ENCODE results near the gene PRR7. TPM values are rescaled to one million over a fixed set of nuclear protein-coding genes. Genes with fewer than 3 reads are reported as not detected.

The PRR7 gene
- total RNA-seq, 1 donor from 2014 or later = 13.1 TPM

GRCh38 chr5:177457852-177458681 lies 11.5 kb downstream of the PRR7 start:
- Mint-ChIP-seq H3K27ac (peak overlapping the region; percentile 97), H3K4me1 (ENCODE audit: low read depth) (peaks cover 10% of the 10 kb centered on the region), H3K4me3 (ENCODE audit: low read depth) (no peak overlapping the region), H3K9me3 (ENCODE audit: low read depth) (no peaks in the 10 kb centered on the region), H3K27me3 (no peaks in the 10 kb centered on the region), H3K36me3 (ENCODE audit: insufficient read depth) (peaks cover 15% of the 10 kb centered on the region)
- DNase-seq (ENCODE audit: low spot score, unreplicated experiment) = no peak
- no peak for TF ChIP-seq CTCF (IDR thresholded peaks at IDR 0.05; ENCODE audit: unreplicated experiment)

GRCh38 chr5:177458912-177459350 lies 12.3 kb downstream of the PRR7 start:
- TF ChIP-seq CTCF (IDR thresholded peaks at IDR 0.05; ENCODE audit: unreplicated experiment) = no peak
- DNase-seq (ENCODE audit: low spot score, unreplicated experiment) = no peak
- H3K27ac Mint-ChIP-seq = no peak overlapping the region
- peaks cover 6% of the 10 kb centered on the region for H3K4me1 Mint-ChIP-seq (ENCODE audit: low read depth)
- H3K27me3 Mint-ChIP-seq = no peaks in the 10 kb centered on the region
- H3K36me3 Mint-ChIP-seq (ENCODE audit: insufficient read depth) = peaks cover 21% of the 10 kb centered on the region
- H3K4me3 Mint-ChIP-seq (ENCODE audit: low read depth) = no peak overlapping the region
- H3K9me3 Mint-ChIP-seq (ENCODE audit: low read depth) = no peaks in the 10 kb centered on the region

GRCh38 chr5:177459357-177459756 lies 12.7 kb downstream of the PRR7 start:
- no peak overlapping the region for H3K27ac Mint-ChIP-seq
- TF ChIP-seq CTCF (IDR thresholded peaks at IDR 0.05; ENCODE audit: unreplicated experiment) = no peak
- H3K9me3 Mint-ChIP-seq (ENCODE audit: low read depth) = no peaks in the 10 kb centered on the region
- H3K36me3 Mint-ChIP-seq (ENCODE audit: insufficient read depth) = peaks cover 21% of the 10 kb centered on the region
- no peak overlapping the region for H3K4me3 Mint-ChIP-seq (ENCODE audit: low read depth)
- no peaks in the 10 kb centered on the region for H3K27me3 Mint-ChIP-seq
- H3K4me1 Mint-ChIP-seq (ENCODE audit: low read depth) = peaks cover 5% of the 10 kb centered on the region
- no peak for DNase-seq (ENCODE audit: low spot score, unreplicated experiment)

- no peak for DNase-seq (ENCODE audit: low spot score, unreplicated experiment)
- Mint-ChIP-seq H3K36me3 (ENCODE audit: insufficient read depth) (peaks cover 21% of the 10 kb centered on the region), H3K4me1 (ENCODE audit: low read depth) (peaks cover 5% of the 10 kb centered on the region), H3K27me3 (no peaks in the 10 kb centered on the region), H3K27ac (peak overlapping the region; percentile 71), H3K4me3 (ENCODE audit: low read depth) (no peak overlapping the region), H3K9me3 (ENCODE audit: low read depth) (no peaks in the 10 kb centered on the region)
- no peak for TF ChIP-seq CTCF (IDR thresholded peaks at IDR 0.05; ENCODE audit: unreplicated experiment)
These were observed 13.4 kb downstream of the PRR7 start for GRCh38 chr5:177459819-177460628.

GRCh38 chr5:177462021-177462670 lies 15.5 kb downstream of the PRR7 start:
- H3K36me3 Mint-ChIP-seq (ENCODE audit: insufficient read depth) = peaks cover 35% of the 10 kb centered on the region
- peaks cover 2% of the 10 kb centered on the region for H3K4me1 Mint-ChIP-seq (ENCODE audit: low read depth)
- no peak for DNase-seq (ENCODE audit: low spot score, unreplicated experiment)
- H3K4me3 Mint-ChIP-seq (ENCODE audit: low read depth) = no peak overlapping the region
- no peaks in the 10 kb centered on the region for H3K9me3 Mint-ChIP-seq (ENCODE audit: low read depth)
- no peak overlapping the region for H3K27ac Mint-ChIP-seq
- no peak for TF ChIP-seq CTCF (IDR thresholded peaks at IDR 0.05; ENCODE audit: unreplicated experiment)
- no peaks in the 10 kb centered on the region for H3K27me3 Mint-ChIP-seq

All from progenitor cell of endocrine pancreas (in vitro differentiated cells).